PC-3 (cell line): ENCODE results near the gene APOBEC2. TPM values are rescaled to one million over a fixed set of nuclear protein-coding genes. Genes with fewer than 3 reads are reported as not detected.

ENCODE experiments used
- ATAC-seq: fragments of 200-7000 bp; cut with Tn5 transposase; 2 replicates; pipeline ENCODE4 v1.9.1; 2020; ENCODE audit warnings: mild to moderate bottlenecking, moderate library complexity
- BruUV-seq: library from RNA; stranded (reverse); fragments of 400-500 nt; replicated peaks from 2 replicates; lab custom pipeline; 2021; lab: Mats Ljungman, UMichigan
- CTCF ChIA-PET: fragments of 300-600 bp; sonication (Branson Sonifier 250); formaldehyde crosslinking; loops from one replicate; lab custom pipeline; 2022; ENCODE audit warnings: antibody characterized with exemption; lab: Charles Lee
- POLR2A ChIA-PET: fragments of 300-600 bp; sonication (Branson Sonifier 250); formaldehyde crosslinking; loops from one replicate; lab custom pipeline; 2022; ENCODE audit warnings: antibody characterized with exemption; ENCODE audit not compliant: unreplicated experiment; lab: Charles Lee
- DNase-seq: peaks from one replicate; pipeline ENCODE4 v3.0.0-alpha.2; 2015
- H2AFZ ChIP-seq: fragments of 300-600 bp; sonication (generic); 2 replicates; pipeline ENCODE4 v1.6.0; 2016; ENCODE audit warnings: antibody characterized with exemption, low read length
- H3F3A ChIP-seq: fragments of 300-600 bp; sonication (generic); one replicate; pipeline ENCODE4 v1.6.0; 2017; ENCODE audit warnings: antibody characterized with exemption, low read length, control low read depth, mild to moderate bottlenecking; ENCODE audit not compliant: unreplicated experiment
- H3K27ac ChIP-seq: fragments of 300-600 bp; sonication (generic); 2 replicates; pipeline ENCODE4 v1.5.1; 2016; ENCODE audit warnings: mild to moderate bottlenecking, low read length
- H3K27me3 ChIP-seq: fragments of 300-600 bp; sonication (generic); 2 replicates; pipeline ENCODE4 v1.6.1; 2016; ENCODE audit warnings: low read length, mixed read lengths
- H3K36me3 ChIP-seq: fragments of 300-600 bp; sonication (generic); 2 replicates; pipeline ENCODE4 v1.6.1; 2016; ENCODE audit warnings: low read depth, mixed run types, low read length, mixed read lengths
- H3K4me1 ChIP-seq: fragments of 300-600 bp; sonication (generic); 2 replicates; pipeline ENCODE4 v1.5.1; 2016; ENCODE audit warnings: low read length; ENCODE audit not compliant: insufficient read depth
- H3K4me2 ChIP-seq: fragments of 300-600 bp; sonication (generic); 2 replicates; pipeline ENCODE4 v1.6.0; 2016; ENCODE audit warnings: low read length
- H3K4me3 ChIP-seq: fragments of 300-600 bp; sonication (generic); 2 replicates; pipeline ENCODE4 v1.5.1; 2016; ENCODE audit warnings: mild to moderate bottlenecking, low read length, mixed read lengths
- H3K79me2 ChIP-seq: fragments of 300-600 bp; sonication (generic); 2 replicates; pipeline ENCODE4 v1.6.1; 2017; ENCODE audit warnings: low read length, mixed read lengths
- H3K9ac ChIP-seq: fragments of 300-600 bp; sonication (generic); 2 replicates; pipeline ENCODE4 v1.6.0; 2016; ENCODE audit warnings: mild to moderate bottlenecking, low read length
- H3K9me2 ChIP-seq: fragments of 300-600 bp; sonication (generic); replicated peaks from 2 replicates; pipeline ENCODE4 v1.6.1; 2016; ENCODE audit warnings: mixed run types, low read length, mixed read lengths
- H3K9me3 ChIP-seq: fragments of 300-600 bp; sonication (generic); 2 replicates; pipeline ENCODE4 v1.6.1; 2016; ENCODE audit warnings: low read length, mixed read lengths
- H4K20me1 ChIP-seq: fragments of 300-600 bp; sonication (generic); 2 replicates; pipeline ENCODE4 v1.6.1; 2016; ENCODE audit warnings: low read length, mixed read lengths
- CTCF ChIP-seq: fragments of 300-600 bp; sonication (generic); conservative IDR thresholded peaks from 2 replicates; pipeline ENCODE4 v1.5.1; 2017; ENCODE audit warnings: antibody characterized with exemption, low read depth, mild to moderate bottlenecking, low read length
- EZH2 ChIP-seq: fragments of 300-600 bp; sonication (generic); IDR thresholded peaks from one replicate; pipeline ENCODE4 v1.6.1; 2017; ENCODE audit warnings: antibody characterized with exemption, mild to moderate bottlenecking, low read length; ENCODE audit not compliant: unreplicated experiment
- EZH2phosphoT487 ChIP-seq: fragments of 300-600 bp; sonication (generic); IDR thresholded peaks from 2 replicates; pipeline ENCODE4 v1.6.1; 2018; ENCODE audit warnings: mild to moderate bottlenecking, antibody characterized with exemption, low read length, borderline replicate concordance
- intact Hi-C: fragments of 100-400 bp; cut with micrococcal nuclease; formaldehyde crosslinking; loops from 2 replicates; pipeline ENCODE4 v1.9.0; 2023
- total RNA-seq: library from RNA; depleted of rRNA; stranded (reverse); fragments of >200 nt; gene quantifications from 2 replicates; pipeline ENCODE4 v1.2.3, GENCODE V29; 2014

The APOBEC2 gene
- total RNA-seq, 1 experiment from 2014 or later, result not detected

DNA sequence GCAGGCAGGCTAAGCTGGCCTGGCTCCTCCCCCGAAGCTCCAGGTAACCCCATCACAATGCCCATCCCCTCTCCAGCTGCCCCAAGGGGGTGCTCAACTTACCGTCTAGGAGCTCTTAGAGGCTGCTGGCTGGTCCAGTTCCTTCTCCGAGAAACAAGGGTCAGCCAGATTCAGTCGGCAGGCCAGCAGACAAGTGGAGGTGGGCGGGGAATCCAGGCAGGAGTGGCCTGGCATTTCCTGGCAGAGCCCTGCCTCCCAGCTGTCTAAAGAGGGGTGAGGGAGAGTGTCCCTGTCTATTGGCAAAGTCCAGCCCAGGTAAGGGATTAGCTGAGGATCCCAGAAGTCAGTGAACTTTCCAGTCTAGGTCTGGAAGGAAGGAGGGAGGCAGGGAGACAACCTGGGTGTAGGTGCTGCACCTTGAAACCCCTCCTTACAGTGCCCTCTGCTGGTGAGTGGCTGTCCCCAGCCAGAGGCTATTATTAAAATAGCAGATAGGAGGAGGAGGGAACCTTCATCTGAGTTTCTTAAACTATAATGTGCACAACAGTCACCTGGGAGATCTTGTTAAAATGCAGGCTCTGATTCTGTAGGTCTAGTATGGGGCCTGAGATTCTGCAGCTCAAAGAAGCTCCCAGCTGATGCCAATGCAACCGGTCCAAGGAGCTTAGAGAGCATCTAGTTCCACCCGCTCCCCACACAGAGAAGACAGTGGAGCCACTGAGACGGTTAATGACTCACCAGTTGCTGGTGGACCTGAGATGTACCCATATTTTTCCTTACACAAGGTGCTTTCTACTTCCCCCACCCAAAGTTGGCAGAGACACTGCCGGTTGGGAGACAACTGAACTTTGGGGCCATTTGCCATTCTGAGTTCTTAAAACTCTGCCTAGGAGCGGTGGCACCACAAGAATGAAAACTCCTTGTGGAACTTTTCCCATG, 13.7 kb upstream of the APOBEC2 start, which contains the start of gene UNC5CL:
Gene UNC5CL (minus strand): TSS at position 162 of the 939 bp plus-strand sequence. CDS start 4,147 bp downstream, outside the sequence.
- intact Hi-C loops, result no loop called here
- no peak within 1 kb of the TSS for H3K9ac ChIP-seq
- peak; percentile 65 for ATAC-seq
- no peaks in the 10 kb centered on the region for H3K9me2 ChIP-seq
- no peaks in the 10 kb centered on the region for H4K20me1 ChIP-seq
- TF ChIP-seq EZH2 (no peak), CTCF (peak; percentile 94), EZH2phosphoT487 (no peak)
- DNase-seq, result peak; percentile 76
- no peak within 1 kb of the TSS for H3K4me3 ChIP-seq
- H3K27ac ChIP-seq, result no peak within 1 kb of the TSS
- H3K4me1 ChIP-seq, result peaks cover 22% of the 10 kb centered on the region
- H3K9me3 ChIP-seq, result no peaks in the 10 kb centered on the region
- no peaks in the 10 kb centered on the region for H3F3A ChIP-seq
- BruUV-seq, result no TSS peak
- no peaks in the 10 kb centered on the region for H3K79me2 ChIP-seq
- CTCF ChIA-PET, result interaction anchor here (0.5 kb wide), 1 partner anchor 1942 kb away, joined by 3 read pairs; no protein-coding TSS in a partner anchor
- H3K36me3 ChIP-seq, result no peaks in the 10 kb centered on the region
- H2AFZ ChIP-seq, result peak within 1 kb of the TSS; percentile 62
- peak within 1 kb of the TSS; percentile 47 for H3K4me2 ChIP-seq
- H3K27me3 ChIP-seq, result no peaks in the 10 kb centered on the region
- POLR2A ChIA-PET, result no interaction called here

DNA sequence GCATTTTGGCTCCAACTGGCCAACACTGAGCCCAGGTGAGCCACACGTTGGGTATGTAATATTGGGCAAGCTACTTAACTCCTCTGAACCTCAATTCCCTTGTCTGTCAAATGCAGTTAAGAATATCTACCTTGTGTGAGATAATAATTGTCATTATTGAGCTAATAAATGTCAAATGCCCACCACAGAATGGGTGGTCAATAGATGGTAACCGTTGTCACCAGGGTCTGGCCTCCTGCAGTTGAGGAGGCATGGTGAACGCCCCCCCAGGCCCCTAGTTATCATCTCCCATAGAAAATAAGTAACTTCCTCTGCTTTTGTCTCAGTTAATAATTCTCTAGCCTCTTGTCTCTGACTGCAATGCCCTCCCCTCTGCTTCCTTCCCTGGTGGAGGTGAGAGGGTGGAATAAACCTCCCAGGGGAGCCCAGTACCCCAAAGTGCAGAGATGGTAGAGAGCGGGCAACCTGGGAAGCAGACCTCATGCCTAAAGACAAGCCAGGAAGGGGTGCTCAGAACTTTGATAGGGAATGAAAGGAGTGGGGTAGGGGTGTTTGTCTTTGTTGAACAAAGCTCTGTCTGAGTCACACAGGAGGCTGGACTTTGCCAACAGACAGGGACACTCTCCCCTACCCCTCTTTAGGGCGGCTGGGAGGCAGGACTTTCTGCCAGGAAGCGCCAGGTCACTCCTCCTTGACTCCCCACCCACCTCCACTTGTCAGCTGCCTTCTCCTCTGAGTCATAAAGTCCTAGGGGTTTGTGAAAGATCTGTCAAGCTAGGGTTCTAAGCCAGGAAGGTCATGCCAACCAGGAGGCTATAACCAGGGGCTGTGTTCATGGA, 12.7 kb upstream of the APOBEC2 start:
- peak; percentile 74 for DNase-seq
- H3K4me2 ChIP-seq, result peak overlapping the region; percentile 54
- TF ChIP-seq EZH2 (no peak), EZH2phosphoT487 (no peak), CTCF (no peak)
- ChIA-PET CTCF (interaction anchor here (1.2 kb wide), 1 partner anchor 108 kb away, joined by 3 read pairs; no protein-coding TSS in a partner anchor), POLR2A (interaction anchor here (0.5 to 0.6 kb wide), 2 partner anchors 280 to 1840 kb away, joined by 4 to 9 read pairs; no protein-coding TSS in a partner anchor)
- no peaks in the 10 kb centered on the region for H3K27me3 ChIP-seq
- no peaks in the 10 kb centered on the region for H3K9me2 ChIP-seq
- H2AFZ ChIP-seq, result no peak overlapping the region
- H3K4me1 ChIP-seq, result peaks cover 22% of the 10 kb centered on the region
- H4K20me1 ChIP-seq, result no peaks in the 10 kb centered on the region
- intact Hi-C loops, result no loop called here
- H3K27ac ChIP-seq, result no peak overlapping the region
- H3F3A ChIP-seq, result no peaks in the 10 kb centered on the region
- H3K9ac ChIP-seq, result no peak overlapping the region
- ATAC-seq, result peak; percentile 66
- no peaks in the 10 kb centered on the region for H3K9me3 ChIP-seq
- BruUV-seq, result no TSS peak
- no peaks in the 10 kb centered on the region for H3K79me2 ChIP-seq
- no peak overlapping the region for H3K4me3 ChIP-seq
- H3K36me3 ChIP-seq, result no peaks in the 10 kb centered on the region
